AG09319 (cell line): ENCODE measurements around the gene ARID1B.
A peak's percentile ranks its signal among the peaks of the same experiment; 100 is the strongest.

Experiments used
- DNase-seq: peaks from one replicate; pipeline ENCODE4 v3.0.0-alpha.2; 2010; ENCODE audit warnings: low read depth; ENCODE audit errors: extremely low read depth
- TF ChIP-seq, protein P1 (sequence below): IDR thresholded peaks from 2 replicates; pipeline ENCODE4 v1.5.1; 2011; ENCODE audit warnings: low read depth, mild to moderate bottlenecking, inconsistent platforms, low read length, moderate library complexity

The ARID1B gene

GRCh38 chr6:156786652-156787051 lies 9.5 kb downstream of the ARID1B start:
- TF ChIP-seq, protein P1, sequence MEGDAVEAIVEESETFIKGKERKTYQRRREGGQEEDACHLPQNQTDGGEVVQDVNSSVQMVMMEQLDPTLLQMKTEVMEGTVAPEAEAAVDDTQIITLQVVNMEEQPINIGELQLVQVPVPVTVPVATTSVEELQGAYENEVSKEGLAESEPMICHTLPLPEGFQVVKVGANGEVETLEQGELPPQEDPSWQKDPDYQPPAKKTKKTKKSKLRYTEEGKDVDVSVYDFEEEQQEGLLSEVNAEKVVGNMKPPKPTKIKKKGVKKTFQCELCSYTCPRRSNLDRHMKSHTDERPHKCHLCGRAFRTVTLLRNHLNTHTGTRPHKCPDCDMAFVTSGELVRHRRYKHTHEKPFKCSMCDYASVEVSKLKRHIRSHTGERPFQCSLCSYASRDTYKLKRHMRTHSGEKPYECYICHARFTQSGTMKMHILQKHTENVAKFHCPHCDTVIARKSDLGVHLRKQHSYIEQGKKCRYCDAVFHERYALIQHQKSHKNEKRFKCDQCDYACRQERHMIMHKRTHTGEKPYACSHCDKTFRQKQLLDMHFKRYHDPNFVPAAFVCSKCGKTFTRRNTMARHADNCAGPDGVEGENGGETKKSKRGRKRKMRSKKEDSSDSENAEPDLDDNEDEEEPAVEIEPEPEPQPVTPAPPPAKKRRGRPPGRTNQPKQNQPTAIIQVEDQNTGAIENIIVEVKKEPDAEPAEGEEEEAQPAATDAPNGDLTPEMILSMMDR: no peak
- DNase-seq: no peak

- peak; percentile 45 for DNase-seq
- TF ChIP-seq, protein P1: no peak
Measured at GRCh38 chr6:156787569-156788492, 10.7 kb downstream of the ARID1B start.

GRCh38 chr6:156789081-156789943 lies 12.1 kb downstream of the ARID1B start:
- TF ChIP-seq, protein P1: no peak
- no peak for DNase-seq

DNA sequence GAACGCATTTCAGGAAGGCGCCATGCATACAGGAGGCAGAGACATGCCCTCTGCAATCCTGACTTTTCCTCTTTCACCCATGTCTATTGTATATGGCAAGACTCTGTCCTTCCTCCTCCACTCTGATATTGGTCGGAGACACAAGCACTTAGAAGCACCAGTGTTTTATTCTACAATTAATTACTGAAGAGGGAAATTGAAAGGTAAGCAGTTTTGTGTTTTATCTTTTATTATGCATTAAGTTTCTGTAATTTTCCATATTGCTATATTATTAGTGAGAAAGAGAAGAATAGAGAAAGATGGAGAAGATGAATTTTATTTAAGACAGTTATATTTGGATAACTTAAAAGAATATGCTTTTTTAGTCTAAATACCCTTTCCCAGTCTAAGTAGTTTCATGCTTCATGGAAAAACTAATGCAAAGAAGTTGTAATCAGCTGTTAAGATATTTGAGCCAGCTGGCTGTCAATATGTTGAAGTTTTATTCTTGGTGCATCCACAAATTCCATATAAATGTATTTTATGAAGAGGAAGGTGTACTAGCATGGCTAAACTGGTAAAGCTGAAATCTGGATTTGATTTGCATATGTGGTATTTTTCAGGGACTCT lies 13.6 kb downstream of the ARID1B start:
- TF ChIP-seq, protein P1: no peak
- no peak for DNase-seq

DNA sequence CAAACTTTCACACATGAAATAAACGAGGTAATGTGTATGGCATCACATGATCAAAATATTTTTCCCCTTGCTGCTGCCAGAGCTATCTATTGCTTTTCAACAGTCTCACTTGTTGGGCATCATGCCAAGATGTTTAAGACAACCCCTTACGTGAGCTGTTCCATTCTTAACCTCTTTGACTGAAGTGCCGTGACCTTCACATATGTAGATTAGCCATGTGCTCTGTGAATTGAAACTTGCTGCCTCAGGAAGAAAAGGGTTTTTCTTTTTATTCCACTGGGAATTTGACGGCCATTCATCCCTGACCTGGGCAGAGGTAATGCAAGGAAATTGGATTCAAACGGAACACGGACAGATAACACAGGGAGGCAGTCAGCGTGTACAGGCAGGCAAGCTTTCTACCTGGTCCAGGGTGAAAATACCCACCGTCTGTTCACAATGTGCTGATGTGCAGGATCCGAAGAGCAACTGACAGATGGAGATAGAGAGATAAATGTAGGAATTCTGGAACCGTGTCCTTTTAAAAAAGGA lies 14.2 kb downstream of the ARID1B start:
- DNase-seq: no peak
- TF ChIP-seq, protein P1: no peak

GRCh38 chr6:156793200-156793599 lies 16.0 kb downstream of the ARID1B start:
- no peak for DNase-seq
- TF ChIP-seq, protein P1: no peak
